ENCODE results near the gene CSH2. TPM values are rescaled to one million over a fixed set of nuclear protein-coding genes. Genes with fewer than 3 reads are reported as not detected.
"Not testable (repeated sequence)": the region's sequence is repeated elsewhere in the genome, so short reads cannot be mapped to it uniquely, and the experiment has no call there.

Gene CSH2
- total RNA-seq, 1 donor from 2014 or later: not detected

GRCh38 chr17:63910096-63910495, 36.6 kb upstream of the CSH2 start:
- H3K9me3 ChIP-seq (ENCODE audit: low read depth): no peaks in the 10 kb centered on the region
- no peaks in the 10 kb centered on the region for H3F3A ChIP-seq (ENCODE audit: low read depth)
- no peak overlapping the region for H3K27ac ChIP-seq
- Mint-ChIP-seq H3K36me3 (no peaks in the 10 kb centered on the region), H3K27ac (no peak overlapping the region), H3K4me3 (no peak overlapping the region), H3K27me3 (ENCODE audit: insufficient read depth, low read depth) (no peaks in the 10 kb centered on the region), H3K4me1 (no peaks in the 10 kb centered on the region), H3K9me3 (no peaks in the 10 kb centered on the region)
- no peaks in the 10 kb centered on the region for H3K79me2 ChIP-seq (ENCODE audit: low read depth)
- H2AFZ ChIP-seq (replicated peaks): no peak overlapping the region
- no peak overlapping the region for H3K9ac ChIP-seq
- no peaks in the 10 kb centered on the region for H3K27me3 ChIP-seq
- DNase-seq (ENCODE audit: low spot score): no peak
- H4K20me1 ChIP-seq (ENCODE audit: low read depth): no peaks in the 10 kb centered on the region
- TF ChIP-seq CTCF (IDR thresholded peaks at IDR 0.05) (no peak), EZH2 (IDR thresholded peaks at IDR 0.05) (no peak), EZH2phosphoT487 (IDR thresholded peaks at IDR 0.05) (no peak)
- no peaks in the 10 kb centered on the region for H3K4me1 ChIP-seq
- H3K4me3 ChIP-seq: no peak overlapping the region
- no peak overlapping the region for H3K4me2 ChIP-seq
- no peaks in the 10 kb centered on the region for H3K36me3 ChIP-seq

- H3K4me2 ChIP-seq; H3K4me1 Mint-ChIP-seq; H3F3A ChIP-seq (ENCODE audit: low read depth); H2AFZ ChIP-seq (replicated peaks); H3K9me3 ChIP-seq (ENCODE audit: low read depth); H3K9me3 Mint-ChIP-seq; H4K20me1 ChIP-seq (ENCODE audit: low read depth); H3K4me3 ChIP-seq; H3K9ac ChIP-seq; H3K27me3 Mint-ChIP-seq (ENCODE audit: insufficient read depth, low read depth); H3K4me3 Mint-ChIP-seq; H3K79me2 ChIP-seq (ENCODE audit: low read depth); H3K27me3 ChIP-seq; H3K4me1 ChIP-seq; H3K27ac ChIP-seq; H3K27ac Mint-ChIP-seq; H3K36me3 ChIP-seq; DNase-seq (ENCODE audit: low spot score); H3K36me3 Mint-ChIP-seq: not testable (repeated sequence)
Observed at GRCh38 chr17:63909586-63909985, 36.1 kb upstream of the CSH2 start.

- not testable (repeated sequence) for H3K4me2 ChIP-seq; H3K79me2 ChIP-seq (ENCODE audit: low read depth)
Observed at GRCh38 chr17:63907161-63907778, 33.8 kb upstream of the CSH2 start.

GRCh38 chr17:63904796-63905195, 31.3 kb upstream of the CSH2 start:
- H3K9ac ChIP-seq; H2AFZ ChIP-seq (replicated peaks); H3K9me3 Mint-ChIP-seq; H3K27me3 Mint-ChIP-seq (ENCODE audit: insufficient read depth, low read depth); H3K36me3 ChIP-seq; H3F3A ChIP-seq (ENCODE audit: low read depth); H3K4me1 Mint-ChIP-seq; H3K27ac Mint-ChIP-seq; H3K4me1 ChIP-seq; DNase-seq (ENCODE audit: low spot score); H3K4me2 ChIP-seq; H3K9me3 ChIP-seq (ENCODE audit: low read depth); H3K36me3 Mint-ChIP-seq; H3K27ac ChIP-seq; H3K4me3 Mint-ChIP-seq; H3K79me2 ChIP-seq (ENCODE audit: low read depth); H3K27me3 ChIP-seq; H4K20me1 ChIP-seq (ENCODE audit: low read depth); H3K4me3 ChIP-seq: not testable (repeated sequence)

More at GRCh38 chr17:63907161-63907778, 33.8 kb upstream of the CSH2 start:
- not testable (repeated sequence) for H3K27ac ChIP-seq; H3K36me3 Mint-ChIP-seq; H3K36me3 ChIP-seq; H3K9me3 Mint-ChIP-seq; H3K27me3 ChIP-seq; H3K4me1 Mint-ChIP-seq; H3K9ac ChIP-seq; H3K4me1 ChIP-seq; H3F3A ChIP-seq (ENCODE audit: low read depth); H2AFZ ChIP-seq (replicated peaks); H3K9me3 ChIP-seq (ENCODE audit: low read depth); H4K20me1 ChIP-seq (ENCODE audit: low read depth); H3K27me3 Mint-ChIP-seq (ENCODE audit: insufficient read depth, low read depth); H3K27ac Mint-ChIP-seq; H3K4me3 Mint-ChIP-seq; H3K4me3 ChIP-seq
- DNase-seq (ENCODE audit: low spot score): peak; percentile 42
- peak; percentile 53 for TF ChIP-seq CTCF (IDR thresholded peaks at IDR 0.05)

Measured in neural progenitor cell (in vitro differentiated cells).